Esophagus muscularis mucosa (tissue), 4 donors: ENCODE results near the gene ANO10.

Experiments used
- CTCF ChIP-seq, 3 experiments: fragments of 200-600 bp in 2 of 3; fragments of 450-650 bp in 1 of 3; sonication (generic) in 2 of 3; IDR thresholded peaks; one replicate each; pipeline ENCODE4 v1.5.1; 2017 to 2019; ENCODE audit warnings: antibody characterized with exemption in 3 of 3, mild to moderate bottlenecking in 2 of 3, moderate library complexity in 1 of 3
- EP300 ChIP-seq: sonication (generic); formaldehyde crosslinking; IDR thresholded peaks from one replicate; pipeline ENCODE4 v1.6.1; 2017; ENCODE audit warnings: antibody characterized with exemption
- POLR2A ChIP-seq: fragments of 450-650 bp; IDR thresholded peaks from one replicate; pipeline ENCODE4 v1.6.1; 2017; ENCODE audit warnings: antibody characterized with exemption, moderate library complexity, mild to moderate bottlenecking, low read depth
- POLR2AphosphoS5 ChIP-seq, 2 donors: sonication (generic); formaldehyde crosslinking; IDR thresholded peaks; one replicate each; pipeline ENCODE4 v1.6.1; 2017; ENCODE audit warnings: antibody characterized with exemption in 2 of 2

GRCh38 chr3:43670635-43671522, 49.1 kb upstream of the ANO10 start:
- TF ChIP-seq POLR2A, result no peak
- no peak for TF ChIP-seq CTCF (IDR thresholded peaks at IDR 0.05)
- no peak for TF ChIP-seq EP300
- TF ChIP-seq POLR2AphosphoS5 (IDR thresholded peaks at IDR 0.05), result no peak
